CD14-positive monocyte (primary cell): Measurements from ENCODE around the gene MMP27. TPM values are rescaled to one million over a fixed set of nuclear protein-coding genes. Genes with fewer than 3 reads are reported as not detected.

Experiments used
- DNase-seq, 3 donors: peaks; one replicate each; pipeline ENCODE4 v3.0.0-alpha.2; 2011 to 2022
- H2AFZ ChIP-seq: 2 replicates; pipeline ENCODE4 v1.6.0; 2012; ENCODE audit warnings: mild to moderate bottlenecking, low read depth, low read length, inconsistent platforms; ENCODE audit not compliant: insufficient read depth, poor library complexity, severe bottlenecking
- H3K27ac ChIP-seq, 2 donors: 1 replicate in 1 of 2; 2 replicates in 1 of 2; pipeline ENCODE4 v1.5.1; 2012 to 2013; ENCODE audit warnings: low read length in 2 of 2, control low read depth in 1 of 2, inconsistent platforms in 1 of 2, low read depth in 1 of 2, mild to moderate bottlenecking in 1 of 2
- H3K27me3 ChIP-seq, 2 donors: one replicate each; pipeline versions ENCODE4 v1.6.0 to v1.6.1; 2011 to 2013; ENCODE audit warnings: low read length in 2 of 2; ENCODE audit not compliant: control insufficient read depth in 2 of 2, insufficient read depth in 2 of 2
- H3K36me3 ChIP-seq, 2 donors: replicated peaks in 1 of 2; 1 replicate in 1 of 2; 2 replicates in 1 of 2; pipeline versions ENCODE4 v1.5.1 to v1.6.1; 2012 to 2013; ENCODE audit warnings: low read length in 2 of 2, control low read depth in 1 of 2, inconsistent platforms in 1 of 2, mild to moderate bottlenecking in 1 of 2; ENCODE audit not compliant: insufficient read depth in 2 of 2, control insufficient read depth in 1 of 2
- H3K4me1 ChIP-seq, 2 donors: 1 replicate in 1 of 2; 2 replicates in 1 of 2; pipeline versions ENCODE4 v1.5.1 to v1.6.1; 2012 to 2013; ENCODE audit warnings: low read length in 2 of 2, control low read depth in 1 of 2, inconsistent platforms in 1 of 2, mild to moderate bottlenecking in 1 of 2, moderate library complexity in 1 of 2; ENCODE audit not compliant: insufficient read depth in 2 of 2, control insufficient read depth in 1 of 2
- H3K4me2 ChIP-seq: replicated peaks from 2 replicates; pipeline ENCODE3; 2012; ENCODE audit warnings: low read length, moderate library complexity, mild to moderate bottlenecking; ENCODE audit not compliant: poor library complexity, severe bottlenecking; ENCODE audit errors: extremely low read depth
- H3K4me3 ChIP-seq, 3 experiments: fragments of 200-600 bp in 1 of 3; sonication (generic) in 1 of 3; replicated peaks in 1 of 3; 1 replicate in 2 of 3; 2 replicates in 1 of 3; pipeline ENCODE4 v1.5.1; 2011 to 2013; ENCODE audit warnings: low read length in 3 of 3, mild to moderate bottlenecking in 3 of 3, control low read depth in 2 of 3, low read depth in 2 of 3, inconsistent platforms in 1 of 3, moderate library complexity in 1 of 3
- H3K79me2 ChIP-seq: 2 replicates; pipeline ENCODE4 v1.6.0; 2012; ENCODE audit warnings: mild to moderate bottlenecking, control low read depth, inconsistent platforms, low read length, moderate library complexity; ENCODE audit not compliant: insufficient read depth
- H3K9ac ChIP-seq: 2 replicates; pipeline ENCODE4 v1.6.0; 2017; ENCODE audit warnings: low read length, mild to moderate bottlenecking; ENCODE audit not compliant: insufficient read depth, poor library complexity, severe bottlenecking
- H3K9me3 ChIP-seq, 2 donors: replicated peaks in 1 of 2; 1 replicate in 1 of 2; 2 replicates in 1 of 2; pipeline versions ENCODE4 v1.5.1 to v1.6.1; 2012 to 2013; ENCODE audit warnings: low read length in 2 of 2, control low read depth in 1 of 2; ENCODE audit not compliant: control insufficient read depth in 1 of 2, insufficient read depth in 1 of 2
- H4K20me1 ChIP-seq: 2 replicates; pipeline ENCODE4 v1.6.0; 2012; ENCODE audit warnings: mild to moderate bottlenecking, low read length, control low read depth, moderate library complexity; ENCODE audit not compliant: insufficient read depth
- H3K27ac Mint-ChIP-seq, 7 donors: one replicate each; pipeline ENCODE4 v1.8.0; 2020; ENCODE audit warnings: mild to moderate bottlenecking in 7 of 7, mixed read lengths in 7 of 7, moderate library complexity in 6 of 7, inconsistent platforms in 2 of 7
- H3K27me3 Mint-ChIP-seq, 3 donors: one replicate each; pipeline ENCODE4 v1.8.0; 2021 to 2022; ENCODE audit warnings: low read depth in 3 of 3, mild to moderate bottlenecking in 3 of 3, mixed read lengths in 3 of 3, moderate library complexity in 3 of 3, inconsistent platforms in 1 of 3
- H3K36me3 Mint-ChIP-seq, 2 donors: one replicate each; pipeline ENCODE4 v1.8.0; 2020; ENCODE audit warnings: mixed read lengths in 2 of 2, inconsistent platforms in 1 of 2, mild to moderate bottlenecking in 1 of 2
- H3K4me1 Mint-ChIP-seq: one replicate; pipeline ENCODE4 v1.8.0; 2020; ENCODE audit warnings: mild to moderate bottlenecking, mixed read lengths
- H3K4me3 Mint-ChIP-seq, 2 donors: one replicate each; pipeline ENCODE4 v1.8.0; 2020; ENCODE audit warnings: mild to moderate bottlenecking in 2 of 2, mixed read lengths in 2 of 2, moderate library complexity in 1 of 2
- H3K9me3 Mint-ChIP-seq, 7 donors: one replicate each; pipeline ENCODE4 v1.8.0; 2020 to 2022; ENCODE audit warnings: mixed read lengths in 7 of 7, mild to moderate bottlenecking in 6 of 7, moderate library complexity in 6 of 7, inconsistent platforms in 2 of 7
- CTCF ChIP-seq: fragments of 200-600 bp; IDR thresholded peaks from one replicate; pipeline ENCODE4 v1.8.0; 2022; ENCODE audit warnings: antibody characterized with exemption, mild to moderate bottlenecking
- WGBS: methylation state at CpG from one replicate; pipeline ENCODE4 v1.1.5; 2013; ENCODE audit warnings: missing lambda C conversion rate; ENCODE audit not compliant: insufficient coverage; 5-methylcytosine and 5-hydroxymethylcytosine counted together
- intact Hi-C, 2 donors: fragments of 100-400 bp; cut with micrococcal nuclease; formaldehyde crosslinking; loops; one replicate each; pipeline versions ENCODE4 v1.15.0 to v1.15.1; 2023
- polyA plus RNA-seq, 3 donors: library from polyadenylated mRNA; depleted of rRNA in 1 of 3; unstranded in 2 of 3; stranded (reverse) in 1 of 3; fragments of 300-500 nt in 2 of 3; fragments of >200 nt in 1 of 3; fragmentation: Illumina TruSeq in 2 of 3; gene quantifications; 1 replicate in 2 of 3; 2 replicates in 1 of 3; pipeline ENCODE4 v1.2.3, GENCODE V29; 2012 to 2021

MMP27 gene
- polyA plus RNA-seq, 3 donors: not detected

GRCh38 chr11:102704841-102705240, 728 bp downstream of the MMP27 start:
- no peaks in the 10 kb centered on the region for H3K9me3 ChIP-seq
- peaks cover 12% of the 10 kb centered on the region in 2 donors for H3K4me1 ChIP-seq
- H3K4me3 ChIP-seq: no peak overlapping the region
- H2AFZ ChIP-seq: no peak overlapping the region
- Mint-ChIP-seq H3K4me3 (no peak overlapping the region), H3K27ac (no peak overlapping the region), H3K36me3 (no peaks in the 10 kb centered on the region), H3K27me3 (peaks cover 0 to 10% (median 1%) of the 10 kb centered on the region in 3 donors), H3K4me1 (peaks cover 14% of the 10 kb centered on the region), H3K9me3 (no peaks in the 10 kb centered on the region)
- no peaks in the 10 kb centered on the region for H3K79me2 ChIP-seq
- no peak overlapping the region for H3K4me2 ChIP-seq
- no peaks in the 10 kb centered on the region for H4K20me1 ChIP-seq
- H3K27ac ChIP-seq: no peak overlapping the region
- H3K27me3 ChIP-seq: no peaks in the 10 kb centered on the region
- no peak for DNase-seq
- TF ChIP-seq CTCF: no peak
- no CpG with 5 or more reads among the region's 3 CpGs for WGBS
- intact Hi-C loops: no loop called here
- no peaks in the 10 kb centered on the region for H3K36me3 ChIP-seq
- H3K9ac ChIP-seq: no peak overlapping the region

GRCh38 chr11:102703826-102704493, 1.6 kb downstream of the MMP27 start:
- Histone ChIP-seq H4K20me1 (no peaks in the 10 kb centered on the region), H3K4me1 (peaks cover 3% of the 10 kb centered on the region in 2 donors), H3K36me3 (no peaks in the 10 kb centered on the region), H3K9ac (no peak overlapping the region), H3K79me2 (no peaks in the 10 kb centered on the region), H3K4me3 (no peak overlapping the region), H3K9me3 (no peaks in the 10 kb centered on the region), H2AFZ (no peak overlapping the region), H3K27ac (no peak overlapping the region), H3K4me2 (no peak overlapping the region), H3K27me3 (no peaks in the 10 kb centered on the region)
- no peaks in the 10 kb centered on the region for H3K9me3 Mint-ChIP-seq
- no peak for TF ChIP-seq CTCF
- no peak overlapping the region for H3K4me3 Mint-ChIP-seq
- H3K27me3 Mint-ChIP-seq: peaks cover 0 to 10% (median 3%) of the 10 kb centered on the region in 3 donors
- no peaks in the 10 kb centered on the region for H3K36me3 Mint-ChIP-seq
- no peak for DNase-seq
- H3K4me1 Mint-ChIP-seq: peaks cover 6% of the 10 kb centered on the region
- intact Hi-C loops: no loop called here
- 86% methylated on average over 2 of the region's 3 CpGs for WGBS
- no peak overlapping the region for H3K27ac Mint-ChIP-seq
